Smooth muscle cell (in vitro differentiated cells): ENCODE results near the gene WNK1. TPM values are rescaled to one million over a fixed set of nuclear protein-coding genes. Genes with fewer than 3 reads are reported as not detected.
"Not testable (repeated sequence)": the region's sequence is repeated elsewhere in the genome, so short reads cannot be mapped to it uniquely, and the experiment has no call there.

Experiments
- DNase-seq: peaks from one replicate; lab custom pipeline; 2025; ENCODE audit not compliant: unreplicated experiment; lab: John Stamatoyannopoulos, UW
- H2AFZ ChIP-seq: fragments of 200-600 bp; sonication (generic); 2 replicates; pipeline ENCODE4 v1.6.0; 2016; ENCODE audit warnings: antibody characterized with exemption, low read depth, mild to moderate bottlenecking
- H3F3A ChIP-seq: fragments of 200-600 bp; sonication (generic); 2 replicates; pipeline ENCODE4 v1.6.0; 2017; ENCODE audit warnings: antibody characterized with exemption, low read depth
- H3K27ac ChIP-seq: fragments of 200-600 bp; sonication (generic); 2 replicates; pipeline ENCODE4 v1.5.1; 2016; ENCODE audit warnings: low read depth, mild to moderate bottlenecking
- H3K27me3 ChIP-seq: fragments of 200-600 bp; sonication (generic); 2 replicates; pipeline ENCODE4 v1.6.1; 2016; ENCODE audit warnings: low read depth, mild to moderate bottlenecking
- H3K36me3 ChIP-seq: fragments of 200-600 bp; sonication (generic); 2 replicates; pipeline ENCODE4 v1.5.1; 2016; ENCODE audit warnings: low read depth
- H3K4me1 ChIP-seq: fragments of 200-600 bp; sonication (generic); 2 replicates; pipeline ENCODE4 v1.5.1; 2016; ENCODE audit warnings: low read depth
- H3K4me2 ChIP-seq: fragments of 200-600 bp; sonication (generic); 2 replicates; pipeline ENCODE4 v1.6.0; 2016; ENCODE audit warnings: mild to moderate bottlenecking
- H3K4me3 ChIP-seq: fragments of 200-600 bp; sonication (generic); 2 replicates; pipeline ENCODE4 v1.5.1; 2016; ENCODE audit warnings: mild to moderate bottlenecking
- H3K79me2 ChIP-seq: fragments of 200-600 bp; sonication (generic); 2 replicates; pipeline ENCODE4 v1.6.0; 2016; ENCODE audit warnings: low read depth, mild to moderate bottlenecking
- H3K9ac ChIP-seq: fragments of 200-600 bp; sonication (generic); 2 replicates; pipeline ENCODE4 v1.6.0; 2016; ENCODE audit warnings: low read depth
- H3K9me3 ChIP-seq: fragments of 200-600 bp; sonication (generic); replicated peaks from 2 replicates; pipeline ENCODE4 v1.5.1; 2016; ENCODE audit warnings: low read depth
- H4K20me1 ChIP-seq: fragments of 200-600 bp; sonication (generic); 2 replicates; pipeline ENCODE4 v1.6.0; 2016; ENCODE audit warnings: low read depth
- WGBS: methylation state at CpG from one replicate; pipeline ENCODE4 v1.1.7; 2016; ENCODE audit warnings: low lambda C conversion rate; 5-methylcytosine and 5-hydroxymethylcytosine counted together
- polyA plus RNA-seq: library from polyadenylated mRNA; unstranded; fragments of >200 nt; fragmentation: Nextera tagmentation; extraction: Ambion mirVana; gene quantifications from 2 replicates; pipeline ENCODE4 v1.2.1, GENCODE V29; 2016
- total RNA-seq: library from RNA; depleted of rRNA; stranded (reverse); fragments of >200 nt; gene quantifications from 2 replicates; pipeline ENCODE4 v1.2.3, GENCODE V29; 2014
- TF ChIP-seq, protein P1 (sequence below): fragments of 200-600 bp; sonication (generic); IDR thresholded peaks from 2 replicates; pipeline ENCODE4 v1.5.1; 2017; ENCODE audit warnings: borderline replicate concordance, mild to moderate bottlenecking, antibody characterized with exemption; ENCODE audit not compliant: insufficient read depth, poor library complexity, severe bottlenecking

The WNK1 gene
- total and polyA plus RNA-seq, 2 experiments from 2014 or later, result 42.2 to 104 TPM

DNA sequence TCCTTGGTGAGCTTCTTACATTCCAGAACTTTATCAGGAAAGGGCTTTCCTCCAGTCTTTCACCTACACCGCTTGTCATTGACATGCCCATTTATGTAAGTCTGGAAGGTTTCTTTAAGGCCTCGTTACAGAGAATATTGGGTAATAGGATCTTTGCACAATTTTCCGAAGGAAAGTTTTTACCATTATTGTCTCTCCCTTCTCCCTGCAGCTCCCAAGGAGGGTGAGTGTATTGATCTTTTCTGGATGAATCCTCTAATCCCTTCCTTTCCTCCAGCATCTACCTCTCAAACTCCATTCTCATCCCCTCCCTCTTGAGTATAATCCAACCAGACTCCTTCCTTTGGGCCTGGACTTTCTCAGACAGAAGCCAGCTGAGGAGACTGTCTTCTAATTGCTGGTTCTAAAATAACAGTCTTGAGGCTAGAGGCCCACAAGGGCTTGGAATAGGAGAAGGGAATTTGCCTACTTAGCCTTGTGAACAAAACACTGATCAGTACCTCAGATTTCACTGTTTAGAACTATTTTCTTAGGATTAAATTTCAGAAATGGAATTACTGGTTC lies 21.8 kb downstream of the WNK1 start:
- Histone ChIP-seq H2AFZ (no peak overlapping the region), H3K4me1 (peaks cover 21% of the 10 kb centered on the region), H3K4me2 (peak overlapping the region; percentile 59), H3F3A (peaks cover 10% of the 10 kb centered on the region), H3K4me3 (no peak overlapping the region), H3K79me2 (peaks cover 100% of the 10 kb centered on the region), H3K27me3 (no peaks in the 10 kb centered on the region), H3K9ac (no peak overlapping the region), H3K9me3 (no peaks in the 10 kb centered on the region), H3K36me3 (no peaks in the 10 kb centered on the region), H4K20me1 (peaks cover 100% of the 10 kb centered on the region), H3K27ac (peak overlapping the region; percentile 51)
- no peak for DNase-seq
- TF ChIP-seq, protein P1, sequence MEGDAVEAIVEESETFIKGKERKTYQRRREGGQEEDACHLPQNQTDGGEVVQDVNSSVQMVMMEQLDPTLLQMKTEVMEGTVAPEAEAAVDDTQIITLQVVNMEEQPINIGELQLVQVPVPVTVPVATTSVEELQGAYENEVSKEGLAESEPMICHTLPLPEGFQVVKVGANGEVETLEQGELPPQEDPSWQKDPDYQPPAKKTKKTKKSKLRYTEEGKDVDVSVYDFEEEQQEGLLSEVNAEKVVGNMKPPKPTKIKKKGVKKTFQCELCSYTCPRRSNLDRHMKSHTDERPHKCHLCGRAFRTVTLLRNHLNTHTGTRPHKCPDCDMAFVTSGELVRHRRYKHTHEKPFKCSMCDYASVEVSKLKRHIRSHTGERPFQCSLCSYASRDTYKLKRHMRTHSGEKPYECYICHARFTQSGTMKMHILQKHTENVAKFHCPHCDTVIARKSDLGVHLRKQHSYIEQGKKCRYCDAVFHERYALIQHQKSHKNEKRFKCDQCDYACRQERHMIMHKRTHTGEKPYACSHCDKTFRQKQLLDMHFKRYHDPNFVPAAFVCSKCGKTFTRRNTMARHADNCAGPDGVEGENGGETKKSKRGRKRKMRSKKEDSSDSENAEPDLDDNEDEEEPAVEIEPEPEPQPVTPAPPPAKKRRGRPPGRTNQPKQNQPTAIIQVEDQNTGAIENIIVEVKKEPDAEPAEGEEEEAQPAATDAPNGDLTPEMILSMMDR, result no peak
- WGBS, result 4% methylated on average over 3 of the region's 3 CpGs

GRCh38 chr12:775973-776771 lies 23.8 kb downstream of the WNK1 start:
- not testable (repeated sequence) for H3K36me3 ChIP-seq, H2AFZ ChIP-seq, H3K4me2 ChIP-seq, H3K9ac ChIP-seq, H3K27me3 ChIP-seq, H3K27ac ChIP-seq, DNase-seq, H3K9me3 ChIP-seq, H3K4me3 ChIP-seq
- WGBS, result 93% methylated on average over 15 of the region's 15 CpGs
- Histone ChIP-seq H3K4me1 (peaks cover 35% of the 10 kb centered on the region), H3F3A (peaks cover 10% of the 10 kb centered on the region), H4K20me1 (peaks cover 100% of the 10 kb centered on the region), H3K79me2 (peaks cover 100% of the 10 kb centered on the region)

DNA sequence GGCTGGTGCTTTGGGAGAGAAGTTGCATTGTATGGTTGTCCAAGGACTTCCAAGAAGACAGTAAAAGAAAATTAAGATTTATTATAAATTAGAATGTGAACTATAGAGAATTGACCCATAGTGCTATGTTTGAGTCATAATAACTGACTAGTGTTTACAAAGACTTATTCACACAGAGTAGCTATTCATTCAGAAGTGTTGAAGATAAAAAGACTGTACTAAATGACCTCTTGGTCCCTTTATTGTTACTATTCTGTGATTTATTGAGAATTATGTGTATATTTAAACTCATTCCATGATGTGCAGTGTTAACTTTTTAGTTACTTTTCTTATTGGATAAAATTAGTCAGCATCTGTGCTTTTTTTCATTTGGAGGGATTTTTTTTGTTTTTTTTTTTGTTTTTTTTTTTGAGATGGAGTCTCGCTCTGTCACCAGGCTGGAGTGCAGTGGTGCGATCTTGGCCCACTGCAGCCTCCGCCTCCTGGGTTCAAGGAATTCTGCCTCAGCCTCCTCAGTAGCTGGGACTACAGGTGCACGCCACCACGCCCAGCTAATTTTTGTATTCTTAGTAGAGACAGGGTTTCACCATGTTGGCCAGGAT lies 24.5 kb downstream of the WNK1 start:
- not testable (repeated sequence) for H3K9ac ChIP-seq, H3K9me3 ChIP-seq, H3K27me3 ChIP-seq, H3K36me3 ChIP-seq, DNase-seq, H3K4me3 ChIP-seq, H3K4me2 ChIP-seq, H2AFZ ChIP-seq, H3K27ac ChIP-seq
- H3K4me1 ChIP-seq, result peaks cover 35% of the 10 kb centered on the region
- peaks cover 100% of the 10 kb centered on the region for H4K20me1 ChIP-seq
- 94% methylated on average over 5 of the region's 5 CpGs for WGBS
- peaks cover 10% of the 10 kb centered on the region for H3F3A ChIP-seq
- H3K79me2 ChIP-seq, result peaks cover 100% of the 10 kb centered on the region

- no peak overlapping the region for H2AFZ ChIP-seq
- peaks cover 10% of the 10 kb centered on the region for H3F3A ChIP-seq
- peak overlapping the region; percentile 39 for H3K27ac ChIP-seq
- H3K9me3 ChIP-seq, result no peaks in the 10 kb centered on the region
- peak overlapping the region; percentile 39 for H3K4me2 ChIP-seq
- H3K27me3 ChIP-seq, result no peaks in the 10 kb centered on the region
- H3K36me3 ChIP-seq, result no peaks in the 10 kb centered on the region
- H4K20me1 ChIP-seq, result peaks cover 100% of the 10 kb centered on the region
- 61% methylated on average over 3 of the region's 3 CpGs for WGBS
- TF ChIP-seq, protein P1, result no peak
- H3K9ac ChIP-seq, result no peak overlapping the region
- peaks cover 100% of the 10 kb centered on the region for H3K79me2 ChIP-seq
- H3K4me3 ChIP-seq, result no peak overlapping the region
- peaks cover 35% of the 10 kb centered on the region for H3K4me1 ChIP-seq
- DNase-seq, result no peak
Measured at GRCh38 chr12:777550-778047, 25.2 kb downstream of the WNK1 start.
